Fibroblast of the aortic adventitia (primary cell): ENCODE measurements around the gene APOL2. TPM values are rescaled to one million over a fixed set of nuclear protein-coding genes. Genes with fewer than 3 reads are reported as not detected.
"Not testable (repeated sequence)": the region's sequence is repeated elsewhere in the genome, so short reads cannot be mapped to it uniquely, and the experiment has no call there.

Source experiments
- DNase-seq: peaks from one replicate; pipeline ENCODE4 v3.0.0-alpha.2; 2010; ENCODE audit warnings: low read depth
- H3K4me3 ChIP-seq: 2 replicates; pipeline ENCODE4 v1.5.1; 2011; ENCODE audit warnings: low read depth, mild to moderate bottlenecking, control low read depth, low read length, moderate library complexity
- CTCF ChIP-seq: IDR thresholded peaks from 2 replicates; pipeline ENCODE4 v1.5.1; 2011; ENCODE audit warnings: mild to moderate bottlenecking, low read length, control low read depth, inconsistent platforms; ENCODE audit not compliant: insufficient read depth
- total RNA-seq: library from RNA; depleted of rRNA; stranded (reverse); fragments of >200 nt; gene quantifications from 2 replicates; pipeline ENCODE4 v1.2.3, GENCODE V29; 2012; ENCODE audit warnings: low replicate concordance

APOL2 gene
- total RNA-seq, 1 donor, result 45.2 TPM

- TF ChIP-seq CTCF, result no peak
- no peak overlapping the region for H3K4me3 ChIP-seq
- DNase-seq, result no peak
Measured at GRCh38 chr22:36274531-36274930, 35.2 kb upstream of the APOL2 start.

- DNase-seq, H3K4me3 ChIP-seq: not testable (repeated sequence)
Measured at GRCh38 chr22:36271951-36272350, 32.6 kb upstream of the APOL2 start.

GRCh38 chr22:36271231-36271630, 31.9 kb upstream of the APOL2 start:
- not testable (repeated sequence) for H3K4me3 ChIP-seq, DNase-seq

GRCh38 chr22:36267896-36268485, 28.7 kb upstream of the APOL2 start:
- DNase-seq, result no peak
- H3K4me3 ChIP-seq, result no peak overlapping the region
- TF ChIP-seq CTCF, result no peak

- no peak overlapping the region for H3K4me3 ChIP-seq
- TF ChIP-seq CTCF, result no peak
- DNase-seq, result no peak
Measured at GRCh38 chr22:36267058-36267457, 27.7 kb upstream of the APOL2 start.

GRCh38 chr22:36263886-36264664, 24.7 kb upstream of the APOL2 start:
- not testable (repeated sequence) for H3K4me3 ChIP-seq, DNase-seq

- DNase-seq, H3K4me3 ChIP-seq: not testable (repeated sequence)
Measured at GRCh38 chr22:36263216-36263673, 23.9 kb upstream of the APOL2 start.

GRCh38 chr22:36262307-36262706, 23.0 kb upstream of the APOL2 start:
- not testable (repeated sequence) for DNase-seq, H3K4me3 ChIP-seq

GRCh38 chr22:36261675-36262074, 22.3 kb upstream of the APOL2 start:
- DNase-seq, H3K4me3 ChIP-seq: not testable (repeated sequence)

- TF ChIP-seq CTCF, result no peak
- DNase-seq, result no peak
- H3K4me3 ChIP-seq, result no peak overlapping the region
Measured at GRCh38 chr22:36259615-36260300, 20.4 kb upstream of the APOL2 start.
